ENCODE data around the gene SCRG1.

DNA sequence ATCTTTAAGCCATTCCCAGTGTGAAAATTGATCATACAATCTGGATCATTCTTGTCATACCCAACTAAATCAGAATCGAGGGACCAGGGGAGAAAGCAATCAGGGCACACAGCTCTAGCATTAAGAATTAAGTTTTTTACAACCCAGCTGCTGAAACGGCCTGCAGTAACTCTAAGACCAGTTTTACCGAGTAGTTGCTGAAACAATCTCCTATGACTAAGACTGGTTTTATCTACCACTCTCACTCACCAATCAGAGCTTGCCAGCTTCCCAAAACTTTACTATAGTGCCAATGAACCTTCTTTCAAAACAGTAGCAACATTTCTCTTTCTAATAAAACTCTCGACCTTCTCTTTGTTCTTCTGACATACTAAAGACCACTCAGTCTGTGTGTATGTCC is 31.0 kb downstream of the SCRG1 start:
- TF ChIP-seq CTBP1 (IDR thresholded peaks at IDR 0.05; ENCODE audit: borderline replicate concordance) (no peak), FOXA1 (IDR thresholded peaks at IDR 0.05) (no peak), NFRKB (IDR thresholded peaks at IDR 0.05) (no peak), ZNF384 (IDR thresholded peaks at IDR 0.05) (no peak), FOXM1 (IDR thresholded peaks at IDR 0.05; ENCODE audit: borderline replicate concordance) (no peak), L3MBTL2 (conservative IDR thresholded peaks at IDR 0.05) (no peak), SP1 (IDR thresholded peaks at IDR 0.05) (no peak), ARNT (IDR thresholded peaks at IDR 0.05) (no peak), FOXK2 (IDR thresholded peaks at IDR 0.05) (no peak)

All from HEK293T (cell line).